Neural progenitor cell (in vitro differentiated cells): ENCODE data around the gene HMX3. TPM values are rescaled to one million over a fixed set of nuclear protein-coding genes. Genes with fewer than 3 reads are reported as not detected.

Experiments
- DNase-seq: peaks from one replicate; pipeline ENCODE4 v3.0.0-alpha.2; 2016; ENCODE audit warnings: low spot score
- H2AFZ ChIP-seq: fragments of 200-600 bp; sonication (generic); replicated peaks from 2 replicates; pipeline ENCODE4 v1.6.1; 2016; ENCODE audit warnings: antibody characterized with exemption
- H3F3A ChIP-seq: fragments of 200-600 bp; sonication (generic); 2 replicates; pipeline ENCODE4 v1.6.1; 2016; ENCODE audit warnings: antibody characterized with exemption, low read depth
- H3K27ac ChIP-seq: fragments of 200-600 bp; sonication (generic); 2 replicates; pipeline ENCODE4 v1.5.1; 2016; ENCODE audit warnings: mild to moderate bottlenecking
- H3K27me3 ChIP-seq: fragments of 200-600 bp; sonication (generic); 2 replicates; pipeline ENCODE4 v1.6.1; 2016; ENCODE audit warnings: mild to moderate bottlenecking, moderate library complexity
- H3K36me3 ChIP-seq: fragments of 200-600 bp; sonication (generic); 2 replicates; pipeline ENCODE4 v1.5.1; 2016
- H3K4me1 ChIP-seq: fragments of 200-600 bp; sonication (generic); 2 replicates; pipeline ENCODE4 v1.6.1; 2016; ENCODE audit warnings: mixed run types
- H3K4me2 ChIP-seq: fragments of 200-600 bp; sonication (generic); 2 replicates; pipeline ENCODE4 v1.6.1; 2016
- H3K4me3 ChIP-seq: fragments of 200-600 bp; sonication (generic); 2 replicates; pipeline ENCODE4 v1.5.1; 2016
- H3K79me2 ChIP-seq: fragments of 200-600 bp; sonication (generic); 2 replicates; pipeline ENCODE4 v1.6.1; 2016; ENCODE audit warnings: low read depth
- H3K9ac ChIP-seq: fragments of 200-600 bp; sonication (generic); 2 replicates; pipeline ENCODE4 v1.6.1; 2016
- H3K9me3 ChIP-seq: fragments of 200-600 bp; sonication (generic); 2 replicates; pipeline ENCODE4 v1.5.1; 2016; ENCODE audit warnings: low read depth
- H4K20me1 ChIP-seq: fragments of 200-600 bp; sonication (generic); 2 replicates; pipeline ENCODE4 v1.6.1; 2016; ENCODE audit warnings: low read depth
- H3K27ac Mint-ChIP-seq: 3 replicates; pipeline ENCODE4 v1.8.0; 2021; ENCODE audit warnings: mixed read lengths
- H3K27me3 Mint-ChIP-seq: 2 replicates; pipeline ENCODE4 v1.8.0; 2022; ENCODE audit warnings: low read depth, mild to moderate bottlenecking, inconsistent platforms, moderate library complexity, mixed read lengths; ENCODE audit not compliant: insufficient read depth
- H3K36me3 Mint-ChIP-seq: 3 replicates; pipeline ENCODE4 v1.8.0; 2021; ENCODE audit warnings: mixed read lengths
- H3K4me1 Mint-ChIP-seq: 3 replicates; pipeline ENCODE4 v1.8.0; 2021; ENCODE audit warnings: mixed read lengths
- H3K4me3 Mint-ChIP-seq: 3 replicates; pipeline ENCODE4 v1.8.0; 2021; ENCODE audit warnings: mild to moderate bottlenecking, moderate library complexity, mixed read lengths
- H3K9me3 Mint-ChIP-seq: 3 replicates; pipeline ENCODE4 v1.8.0; 2020; ENCODE audit warnings: mixed read lengths
- EZH2 ChIP-seq: fragments of 200-600 bp; sonication (generic); IDR thresholded peaks from 2 replicates; pipeline ENCODE4 v1.6.1; 2017; ENCODE audit warnings: antibody characterized with exemption, mild to moderate bottlenecking, moderate library complexity
- EZH2phosphoT487 ChIP-seq: fragments of 200-600 bp; sonication (generic); IDR thresholded peaks from 2 replicates; pipeline ENCODE4 v1.6.1; 2017; ENCODE audit warnings: antibody characterized with exemption
- total RNA-seq: library from RNA; depleted of rRNA; stranded (reverse); fragments of >200 nt; gene quantifications from 2 replicates; pipeline ENCODE4 v1.2.3, GENCODE V29; 2015; ENCODE audit warnings: low replicate concordance
- TF ChIP-seq, protein P1 (sequence below): fragments of 200-600 bp; sonication (generic); IDR thresholded peaks from 2 replicates; pipeline ENCODE4 v1.5.1; 2017; ENCODE audit warnings: antibody characterized with exemption, mild to moderate bottlenecking

Gene HMX3
- total RNA-seq, 1 donor from 2014 or later: not detected

GRCh38 chr10:123160311-123160980 lies 24.7 kb downstream of the HMX3 start:
- Histone ChIP-seq H3K4me1 (peaks cover 9% of the 10 kb centered on the region), H2AFZ (no peak overlapping the region), H3K27me3 (no peaks in the 10 kb centered on the region), H3K4me2 (no peak overlapping the region), H3K9me3 (no peaks in the 10 kb centered on the region), H3K36me3 (peaks cover 72% of the 10 kb centered on the region), H3K4me3 (no peak overlapping the region), H3F3A (peaks cover 10% of the 10 kb centered on the region), H3K27ac (no peak overlapping the region), H4K20me1 (peaks cover 87% of the 10 kb centered on the region), H3K79me2 (peaks cover 91% of the 10 kb centered on the region), H3K9ac (no peak overlapping the region)
- TF ChIP-seq, protein P1, sequence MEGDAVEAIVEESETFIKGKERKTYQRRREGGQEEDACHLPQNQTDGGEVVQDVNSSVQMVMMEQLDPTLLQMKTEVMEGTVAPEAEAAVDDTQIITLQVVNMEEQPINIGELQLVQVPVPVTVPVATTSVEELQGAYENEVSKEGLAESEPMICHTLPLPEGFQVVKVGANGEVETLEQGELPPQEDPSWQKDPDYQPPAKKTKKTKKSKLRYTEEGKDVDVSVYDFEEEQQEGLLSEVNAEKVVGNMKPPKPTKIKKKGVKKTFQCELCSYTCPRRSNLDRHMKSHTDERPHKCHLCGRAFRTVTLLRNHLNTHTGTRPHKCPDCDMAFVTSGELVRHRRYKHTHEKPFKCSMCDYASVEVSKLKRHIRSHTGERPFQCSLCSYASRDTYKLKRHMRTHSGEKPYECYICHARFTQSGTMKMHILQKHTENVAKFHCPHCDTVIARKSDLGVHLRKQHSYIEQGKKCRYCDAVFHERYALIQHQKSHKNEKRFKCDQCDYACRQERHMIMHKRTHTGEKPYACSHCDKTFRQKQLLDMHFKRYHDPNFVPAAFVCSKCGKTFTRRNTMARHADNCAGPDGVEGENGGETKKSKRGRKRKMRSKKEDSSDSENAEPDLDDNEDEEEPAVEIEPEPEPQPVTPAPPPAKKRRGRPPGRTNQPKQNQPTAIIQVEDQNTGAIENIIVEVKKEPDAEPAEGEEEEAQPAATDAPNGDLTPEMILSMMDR: no peak
- no peak for TF ChIP-seq EZH2
- TF ChIP-seq EZH2phosphoT487: no peak
- H3K27ac Mint-ChIP-seq: no peak overlapping the region
- H3K4me1 Mint-ChIP-seq: peaks cover 27% of the 10 kb centered on the region
- no peak for DNase-seq
- peaks cover 33% of the 10 kb centered on the region for H3K36me3 Mint-ChIP-seq
- H3K27me3 Mint-ChIP-seq: no peaks in the 10 kb centered on the region
- no peaks in the 10 kb centered on the region for H3K9me3 Mint-ChIP-seq
- no peak overlapping the region for H3K4me3 Mint-ChIP-seq

DNA sequence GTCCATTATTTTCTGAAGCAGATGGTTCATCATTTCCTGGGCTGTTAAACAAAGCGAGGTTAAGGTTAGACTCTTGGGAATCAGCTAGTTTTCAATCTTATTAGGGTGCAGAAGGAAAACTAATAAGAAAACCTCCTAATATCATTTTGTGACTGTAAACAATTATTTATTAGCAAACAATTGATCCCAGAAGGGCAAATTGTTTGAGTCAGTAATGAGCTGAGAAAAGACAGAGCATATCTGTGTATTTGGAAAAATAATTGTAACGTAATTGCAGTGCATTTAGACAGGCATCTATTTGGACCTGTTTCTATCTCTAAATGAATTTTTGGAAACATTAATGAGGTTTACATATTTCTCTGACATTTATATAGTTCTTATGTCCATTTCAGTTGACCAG lies 28.5 kb downstream of the HMX3 start:
- Histone ChIP-seq H3K9me3 (no peaks in the 10 kb centered on the region), H3F3A (peaks cover 15% of the 10 kb centered on the region), H3K4me1 (no peaks in the 10 kb centered on the region), H2AFZ (no peak overlapping the region), H3K4me3 (no peak overlapping the region), H3K4me2 (no peak overlapping the region), H3K79me2 (peaks cover 64% of the 10 kb centered on the region), H3K36me3 (peaks cover 44% of the 10 kb centered on the region), H3K27me3 (no peaks in the 10 kb centered on the region), H4K20me1 (peaks cover 65% of the 10 kb centered on the region), H3K27ac (no peak overlapping the region), H3K9ac (no peak overlapping the region)
- Mint-ChIP-seq H3K27ac (no peak overlapping the region), H3K36me3 (peaks cover 27% of the 10 kb centered on the region), H3K4me1 (no peaks in the 10 kb centered on the region), H3K27me3 (no peaks in the 10 kb centered on the region), H3K9me3 (no peaks in the 10 kb centered on the region), H3K4me3 (no peak overlapping the region)
- TF ChIP-seq EZH2phosphoT487 (no peak), EZH2 (no peak)
- TF ChIP-seq, protein P1: no peak
- no peak for DNase-seq

DNA sequence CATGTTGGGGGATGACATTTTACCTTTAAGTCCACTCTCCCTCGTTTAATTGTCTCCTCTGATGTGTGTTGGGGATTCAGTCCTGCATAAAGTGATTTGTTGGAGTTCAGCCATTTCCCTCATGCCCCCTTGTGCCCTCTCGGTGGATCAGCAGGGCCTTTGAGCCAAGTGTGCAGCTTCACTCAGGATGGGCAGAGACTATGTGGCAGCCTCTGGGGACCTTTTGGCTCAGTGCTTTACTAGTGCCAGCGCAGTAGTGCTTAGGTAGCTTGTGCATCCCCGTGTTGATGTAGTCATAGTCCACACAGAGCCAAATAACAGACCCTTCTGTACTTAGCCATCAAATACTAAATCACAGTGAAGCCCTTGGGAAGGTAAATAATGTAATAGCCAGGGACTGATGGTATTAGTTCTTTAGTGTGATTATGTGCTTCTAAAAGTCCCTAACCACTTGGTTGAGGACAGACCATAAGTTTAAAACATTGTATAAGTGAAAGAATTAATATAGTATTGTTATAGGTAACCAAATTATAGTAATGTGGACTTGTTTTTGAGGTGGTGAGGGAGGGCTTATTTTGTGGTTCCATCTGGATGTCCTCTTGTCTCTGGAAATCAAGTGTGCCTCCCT lies 29.8 kb downstream of the HMX3 start:
- Histone ChIP-seq H3F3A (peaks cover 15% of the 10 kb centered on the region), H3K4me2 (no peak overlapping the region), H3K36me3 (peaks cover 37% of the 10 kb centered on the region), H2AFZ (no peak overlapping the region), H4K20me1 (peaks cover 52% of the 10 kb centered on the region), H3K79me2 (peaks cover 56% of the 10 kb centered on the region), H3K9ac (no peak overlapping the region), H3K9me3 (no peaks in the 10 kb centered on the region), H3K4me3 (no peak overlapping the region), H3K27me3 (no peaks in the 10 kb centered on the region), H3K4me1 (no peaks in the 10 kb centered on the region), H3K27ac (no peak overlapping the region)
- Mint-ChIP-seq H3K4me1 (no peaks in the 10 kb centered on the region), H3K27ac (no peak overlapping the region), H3K4me3 (no peak overlapping the region), H3K9me3 (no peaks in the 10 kb centered on the region), H3K27me3 (no peaks in the 10 kb centered on the region), H3K36me3 (peaks cover 25% of the 10 kb centered on the region)
- TF ChIP-seq, protein P1: peak; percentile 30
- no peak for TF ChIP-seq EZH2phosphoT487
- no peak for TF ChIP-seq EZH2
- DNase-seq: no peak
